Psoas muscle (tissue), 8 donors: ENCODE measurements around the gene LRRC71. TPM values are rescaled to one million over a fixed set of nuclear protein-coding genes. Genes with fewer than 3 reads are reported as not detected.
A peak's percentile ranks its signal among the peaks of the same experiment; 100 is the strongest.

Experiments used
- ATAC-seq, 4 donors: fragments of 200-7000 bp; cut with Tn5 transposase; one replicate each; pipeline ENCODE4 v1.9.1; 2020; ENCODE audit warnings: moderate library complexity in 3 of 4, mild to moderate bottlenecking in 2 of 4
- DNase-seq, 2 donors: peaks; one replicate each; pipeline ENCODE4 v3.0.0-alpha.2; 2020
- H3K27ac ChIP-seq: fragments of 200-600 bp; one replicate; pipeline ENCODE4 v1.8.0; 2022
- H3K27me3 ChIP-seq, 3 donors: fragments of 200-600 bp in 1 of 3; one replicate each; pipeline versions ENCODE4 v1.6.1 to v1.8.0; 2013 to 2022; ENCODE audit warnings: low read length in 2 of 3, mild to moderate bottlenecking in 2 of 3, moderate library complexity in 1 of 3; ENCODE audit not compliant: insufficient read depth in 3 of 3
- H3K36me3 ChIP-seq, 2 donors: fragments of 200-600 bp in 1 of 2; one replicate each; pipeline versions ENCODE4 v1.6.1 to v1.8.0; 2013 to 2022; ENCODE audit warnings: low read depth in 1 of 2, mild to moderate bottlenecking in 1 of 2, moderate library complexity in 1 of 2; ENCODE audit not compliant: insufficient read depth in 1 of 2
- H3K4me1 ChIP-seq: fragments of 200-600 bp; one replicate; pipeline ENCODE4 v1.8.0; 2022
- H3K4me3 ChIP-seq: fragments of 200-600 bp; one replicate; pipeline ENCODE4 v1.8.0; 2022; ENCODE audit warnings: mild to moderate bottlenecking
- H3K9me3 ChIP-seq: fragments of 200-600 bp; one replicate; pipeline ENCODE4 v1.8.0; 2022
- CTCF ChIP-seq: fragments of 200-600 bp; IDR thresholded peaks from one replicate; pipeline ENCODE4 v1.8.0; 2022; ENCODE audit warnings: antibody characterized with exemption
- WGBS, 3 donors: extraction: QIAGEN DNeasy Blood & Tissue Kit; methylation state at CpG; one replicate each; pipeline versions ENCODE4 v1.1.6 to v1.1.7; 2013; 5-methylcytosine and 5-hydroxymethylcytosine counted together
- intact Hi-C, 2 donors: fragments of 100-400 bp; cut with DNase I; formaldehyde crosslinking; loops; one replicate each; pipeline versions ENCODE4 v1.11.0 to v1.14.2; 2022
- polyA plus RNA-seq, 3 donors: library from polyadenylated mRNA; stranded (reverse); fragments of 200-250 nt; gene quantifications; one replicate each; pipeline ENCODE4 v1.2.3, GENCODE V29; 2013
- total RNA-seq, 4 donors: library from RNA; stranded (reverse); fragmentation: NEBNext Ultra II Directional in 2 of 4; extraction: Animal tissue kit (Norgen Biotek cat#: 25700) in 2 of 4; gene quantifications; one replicate each; pipeline versions ENCODE4 v1.2.1 to v1.2.4, GENCODE V29; 2021 to 2023
- donor health status: healthy with polysubstance abuse.
- donor health status: DM: no; HTN: no; CAD: no; lungs with moderate emphysema.
- donor health status: Bipolar disorder and iron deficiency.
- donor health status: healthy.
- donor health status: DM: yes; HTN: yes; CAD: no.
- donor health status: DM: no; HTN: no; CAD: no.
- donor health status: DM: no; HTN: no; CAD: no.
- donor health status: DM: yes; HTN: yes; CAD: no.

Gene LRRC71
- total and polyA plus RNA-seq, 7 donors: 0.03 TPM; not detected in 5

DNA sequence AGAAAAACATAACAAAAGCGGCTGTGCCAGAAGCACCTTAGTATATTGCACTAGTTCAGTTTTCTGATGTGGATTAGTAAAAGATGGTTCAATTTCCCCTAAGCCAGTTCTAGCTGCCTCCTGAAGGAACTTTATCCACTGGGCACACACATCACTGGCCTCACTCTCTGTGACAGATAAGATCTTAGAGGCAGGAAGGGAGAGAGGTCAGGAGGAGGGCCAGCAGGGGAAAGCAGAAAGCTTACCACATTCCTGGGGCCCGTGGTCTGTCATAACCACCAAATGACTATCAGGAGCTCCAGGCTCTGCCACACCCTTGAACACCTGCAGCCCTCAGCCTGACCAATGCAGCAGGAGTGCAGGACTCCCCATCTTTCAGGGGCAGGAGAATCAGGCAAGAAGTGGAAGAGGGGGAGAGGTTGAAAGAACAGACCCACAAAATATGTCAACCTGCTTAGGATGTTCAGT lies 37.8 kb downstream of the LRRC71 start:
- Histone ChIP-seq H3K4me1 (peaks cover 4% of the 10 kb centered on the region), H3K36me3 (peaks cover 11 to 86% of the 10 kb centered on the region in 2 donors), H3K27ac (peak overlapping the region; percentile 7), H3K4me3 (no peak overlapping the region), H3K9me3 (no peaks in the 10 kb centered on the region), H3K27me3 (no peaks in the 10 kb centered on the region)
- no peak for DNase-seq
- intact Hi-C loops: no loop called here
- no peak for ATAC-seq
- no peak for TF ChIP-seq CTCF
- 65 to 70% (median 68%) methylated on average over 2 of the region's 2 CpGs for WGBS, 3 donors

GRCh38 chr1:156959414-156959813 lies 39.0 kb downstream of the LRRC71 start:
- Histone ChIP-seq H3K4me3 (no peak overlapping the region), H3K27ac (peak overlapping the region; percentile 7), H3K27me3 (no peaks in the 10 kb centered on the region), H3K9me3 (no peaks in the 10 kb centered on the region), H3K36me3 (peaks cover 15 to 90% of the 10 kb centered on the region in 2 donors), H3K4me1 (peaks cover 4% of the 10 kb centered on the region)
- DNase-seq (no peak), ATAC-seq (peak; percentile 67 to 95 (median 90))
- TF ChIP-seq CTCF: no peak
- intact Hi-C loops: no loop called here
- WGBS, 3 donors: 13 to 47% (median 18%) methylated on average over 2 of the region's 2 CpGs

DNA sequence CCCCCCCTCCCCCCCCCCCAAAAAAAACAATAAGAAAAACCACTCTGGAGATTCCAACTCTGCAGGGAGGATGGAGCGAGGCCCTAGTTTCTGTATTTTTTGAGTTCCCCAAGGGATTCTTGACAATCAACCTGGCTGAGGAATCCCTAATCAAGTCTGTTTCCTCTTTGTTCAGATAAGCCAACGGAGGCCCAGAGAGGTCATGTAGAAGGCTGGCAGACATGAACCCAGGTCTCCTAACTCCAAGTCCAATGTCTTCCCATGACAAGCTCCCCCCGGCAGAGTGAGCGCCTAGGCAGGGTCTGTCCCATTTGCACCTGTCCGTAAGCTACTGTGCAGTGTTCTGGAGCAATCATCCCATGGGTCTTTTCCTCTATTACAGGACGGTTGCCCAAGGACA lies 39.5 kb downstream of the LRRC71 start:
- no peak for DNase-seq
- TF ChIP-seq CTCF: no peak

GRCh38 chr1:156961709-156962108 lies 41.3 kb downstream of the LRRC71 start:
- Histone ChIP-seq H3K9me3 (no peaks in the 10 kb centered on the region), H3K27me3 (no peaks in the 10 kb centered on the region), H3K4me1 (peaks cover 4% of the 10 kb centered on the region), H3K4me3 (no peak overlapping the region), H3K27ac (no peak overlapping the region), H3K36me3 (peaks cover 9 to 88% of the 10 kb centered on the region in 2 donors)
- TF ChIP-seq CTCF: no peak
- DNase-seq (no peak), ATAC-seq (no peak)
- WGBS, 3 donors: 75 to 87% (median 81%) methylated on average over 4 of the region's 4 CpGs
- intact Hi-C loops: loop anchor here in 1 of 2 donors (2.0 kb wide), 2 partner anchors 83 to 113 kb away; partner anchors contain the start of gene ARHGEF11

More for the DNA sequence above, 39.5 kb downstream of the LRRC71 start:
- intact Hi-C loops: loop anchor here in 1 of 2 donors (2.0 kb wide), 1 partner anchor 115 kb away; no protein-coding TSS in a partner anchor
- H3K9me3 ChIP-seq: no peaks in the 10 kb centered on the region
- peaks cover 15 to 88% of the 10 kb centered on the region in 2 donors for H3K36me3 ChIP-seq
- ATAC-seq: no peak
- no peak overlapping the region for H3K27ac ChIP-seq
- H3K4me1 ChIP-seq: peaks cover 4% of the 10 kb centered on the region
- no peak overlapping the region for H3K4me3 ChIP-seq
- 89 to 92% (median 92%) methylated on average over 6 of the region's 6 CpGs for whole genome bisulfite sequencing, 3 donors
- H3K27me3 ChIP-seq: no peaks in the 10 kb centered on the region

GRCh38 chr1:156963621-156964020 lies 43.2 kb downstream of the LRRC71 start:
- DNase-seq (no peak), ATAC-seq (no peak)
- intact Hi-C loops: loop anchor here in 1 of 2 donors (2.0 kb wide), 1 partner anchor 81 kb away; the partner anchor contains the start of gene ARHGEF11
- no peaks in the 10 kb centered on the region for H3K27me3 ChIP-seq
- H3K4me1 ChIP-seq: peaks cover 4% of the 10 kb centered on the region
- peaks cover 5 to 88% of the 10 kb centered on the region in 2 donors for H3K36me3 ChIP-seq
- H3K4me3 ChIP-seq: no peak overlapping the region
- no peaks in the 10 kb centered on the region for H3K9me3 ChIP-seq
- 41 to 49% (median 42%) methylated on average over 3 of the region's 3 CpGs for WGBS, 3 donors
- TF ChIP-seq CTCF: no peak
- H3K27ac ChIP-seq: no peak overlapping the region
